Peyer's patch (tissue), 4 donors: Measurements from ENCODE around the gene EHF. TPM values are rescaled to one million over a fixed set of nuclear protein-coding genes. Genes with fewer than 3 reads are reported as not detected.

Experiments used
- DNase-seq, 3 donors: peaks; one replicate each; pipeline ENCODE4 v3.0.0-alpha.2; 2017 to 2019
- H3K27ac ChIP-seq, 4 donors: fragments of 200-600 bp; sonication (generic); one replicate each; pipeline ENCODE4 v1.5.1; 2016 to 2019
- H3K27me3 ChIP-seq, 2 donors: fragments of 200-600 bp; sonication (generic); one replicate each; pipeline ENCODE4 v1.5.1; 2019
- H3K36me3 ChIP-seq, 3 donors: fragments of 200-600 bp; sonication (generic); one replicate each; pipeline ENCODE4 v1.5.1; 2016 to 2019
- H3K4me1 ChIP-seq, 4 donors: fragments of 200-600 bp; sonication (generic); one replicate each; pipeline ENCODE4 v1.5.1; 2016 to 2019
- H3K4me3 ChIP-seq, 4 donors: fragments of 200-600 bp; sonication (generic); 1 replicate in 3 of 4; 2 replicates in 1 of 4; pipeline ENCODE4 v1.5.1; 2016 to 2019; ENCODE audit warnings: mild to moderate bottlenecking in 1 of 4
- H3K9me3 ChIP-seq, 4 donors: fragments of 200-600 bp; sonication (generic); one replicate each; pipeline ENCODE4 v1.5.1; 2016 to 2019; ENCODE audit warnings: mild to moderate bottlenecking in 1 of 4
- POLR2A ChIP-seq, 2 donors: fragments of 450-650 bp; IDR thresholded peaks; one replicate each; pipeline ENCODE4 v1.5.1; 2017; ENCODE audit warnings: antibody characterized with exemption in 2 of 2, mild to moderate bottlenecking in 2 of 2, moderate library complexity in 2 of 2
- total RNA-seq, 4 donors: library from RNA; depleted of rRNA; stranded (reverse); fragments of >200 nt; gene quantifications; one replicate each; pipeline ENCODE4 v1.1.0, GENCODE V29; 2016
- TF ChIP-seq, protein P1 (sequence below), 6 experiments: fragments of 450-650 bp in 4 of 6; fragments of 200-600 bp in 2 of 6; sonication (generic) in 1 of 6; IDR thresholded peaks; one replicate each; pipeline ENCODE4 v1.5.1; 2017 to 2019; ENCODE audit warnings: antibody characterized with exemption in 6 of 6, mild to moderate bottlenecking in 3 of 6, moderate library complexity in 1 of 6

EHF gene
- total RNA-seq, 4 donors from 2014 or later: 75.9 to 143 (median 106) TPM

GRCh38 chr11:34648036-34648435 is 27.1 kb downstream of the EHF start:
- DNase-seq: no peak
- H3K27ac ChIP-seq: no peak overlapping the region
- TF ChIP-seq, protein P1, sequence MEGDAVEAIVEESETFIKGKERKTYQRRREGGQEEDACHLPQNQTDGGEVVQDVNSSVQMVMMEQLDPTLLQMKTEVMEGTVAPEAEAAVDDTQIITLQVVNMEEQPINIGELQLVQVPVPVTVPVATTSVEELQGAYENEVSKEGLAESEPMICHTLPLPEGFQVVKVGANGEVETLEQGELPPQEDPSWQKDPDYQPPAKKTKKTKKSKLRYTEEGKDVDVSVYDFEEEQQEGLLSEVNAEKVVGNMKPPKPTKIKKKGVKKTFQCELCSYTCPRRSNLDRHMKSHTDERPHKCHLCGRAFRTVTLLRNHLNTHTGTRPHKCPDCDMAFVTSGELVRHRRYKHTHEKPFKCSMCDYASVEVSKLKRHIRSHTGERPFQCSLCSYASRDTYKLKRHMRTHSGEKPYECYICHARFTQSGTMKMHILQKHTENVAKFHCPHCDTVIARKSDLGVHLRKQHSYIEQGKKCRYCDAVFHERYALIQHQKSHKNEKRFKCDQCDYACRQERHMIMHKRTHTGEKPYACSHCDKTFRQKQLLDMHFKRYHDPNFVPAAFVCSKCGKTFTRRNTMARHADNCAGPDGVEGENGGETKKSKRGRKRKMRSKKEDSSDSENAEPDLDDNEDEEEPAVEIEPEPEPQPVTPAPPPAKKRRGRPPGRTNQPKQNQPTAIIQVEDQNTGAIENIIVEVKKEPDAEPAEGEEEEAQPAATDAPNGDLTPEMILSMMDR (IDR thresholded peaks at IDR 0.05): no peak
- TF ChIP-seq POLR2A (IDR thresholded peaks at IDR 0.05): no peak
- no peaks in the 10 kb centered on the region for H3K27me3 ChIP-seq
- peaks cover 0 to 21% (median 0%) of the 10 kb centered on the region in 3 donors for H3K36me3 ChIP-seq
- no peaks in the 10 kb centered on the region for H3K9me3 ChIP-seq
- peaks cover 0 to 15% (median 6%) of the 10 kb centered on the region in 4 donors for H3K4me1 ChIP-seq
- no peak overlapping the region for H3K4me3 ChIP-seq

GRCh38 chr11:34649597-34649996 is 28.7 kb downstream of the EHF start:
- no peaks in the 10 kb centered on the region for H3K27me3 ChIP-seq
- H3K36me3 ChIP-seq: peaks cover 0 to 21% (median 0%) of the 10 kb centered on the region in 3 donors
- H3K9me3 ChIP-seq: no peaks in the 10 kb centered on the region
- peak overlapping the region in 2 of 4 donors; percentile 53 to 57 for H3K27ac ChIP-seq
- DNase-seq: peak in 1 of 3 donors; percentile 66
- peaks cover 0 to 28% (median 8%) of the 10 kb centered on the region in 4 donors for H3K4me1 ChIP-seq
- H3K4me3 ChIP-seq: no peak overlapping the region
- no peak for TF ChIP-seq POLR2A (IDR thresholded peaks at IDR 0.05)
- TF ChIP-seq, protein P1 (IDR thresholded peaks at IDR 0.05): no peak

DNA sequence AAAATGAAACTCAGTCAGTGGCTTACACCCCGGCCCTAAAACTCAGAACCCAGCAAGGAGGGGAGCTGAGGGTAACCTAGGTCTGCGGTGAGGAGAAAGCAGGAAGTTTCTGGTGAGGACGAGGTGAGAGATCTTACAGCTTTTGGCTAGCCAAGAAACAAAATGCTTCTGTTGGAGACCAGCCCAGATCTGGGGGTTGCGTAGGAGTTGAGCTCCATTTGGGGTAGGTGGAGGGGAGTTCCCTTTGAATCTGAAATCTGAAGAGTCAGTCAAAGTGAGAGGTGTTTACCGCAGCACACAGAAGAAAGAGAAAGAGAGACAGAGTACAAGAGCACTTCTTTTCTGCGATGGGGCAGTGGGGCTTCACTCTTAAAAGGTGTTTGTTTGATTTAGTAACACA is 29.6 kb downstream of the EHF start:
- H3K36me3 ChIP-seq: peaks cover 0 to 21% (median 0%) of the 10 kb centered on the region in 3 donors
- peak overlapping the region in 1 of 4 donors; percentile 9 for H3K4me3 ChIP-seq
- no peaks in the 10 kb centered on the region for H3K27me3 ChIP-seq
- peak in 2 of 3 donors; percentile 55 to 73 for DNase-seq
- H3K27ac ChIP-seq: peak overlapping the region in 1 of 4 donors; percentile 57
- TF ChIP-seq POLR2A (IDR thresholded peaks at IDR 0.05): no peak
- TF ChIP-seq, protein P1 (IDR thresholded peaks at IDR 0.05): no peak
- no peaks in the 10 kb centered on the region for H3K9me3 ChIP-seq
- H3K4me1 ChIP-seq: peaks cover 0 to 31% (median 8%) of the 10 kb centered on the region in 4 donors

DNA sequence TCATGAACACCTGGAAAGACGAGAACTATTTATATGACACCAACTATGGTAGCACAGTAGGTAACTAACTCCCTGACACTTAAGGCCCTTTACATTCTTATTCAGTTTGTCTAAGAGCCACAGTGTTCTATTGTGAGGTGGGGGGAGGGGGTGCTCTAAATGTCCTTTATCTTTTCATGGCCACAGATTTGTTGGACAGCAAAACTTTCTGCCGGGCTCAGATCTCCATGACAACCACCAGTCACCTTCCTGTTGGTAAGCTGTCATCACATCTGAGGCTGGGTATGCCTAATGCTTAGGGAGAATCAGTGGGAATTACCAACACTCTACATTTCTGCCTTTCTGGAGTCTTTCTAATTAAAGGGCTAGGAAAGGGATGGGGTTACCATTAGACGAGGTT is 30.7 kb downstream of the EHF start:
- peaks cover 0 to 31% (median 8%) of the 10 kb centered on the region in 4 donors for H3K4me1 ChIP-seq
- H3K4me3 ChIP-seq: no peak overlapping the region
- H3K36me3 ChIP-seq: peaks cover 0 to 21% (median 0%) of the 10 kb centered on the region in 3 donors
- TF ChIP-seq, protein P1 (IDR thresholded peaks at IDR 0.05): no peak
- no peak for TF ChIP-seq POLR2A (IDR thresholded peaks at IDR 0.05)
- no peaks in the 10 kb centered on the region for H3K27me3 ChIP-seq
- no peak for DNase-seq
- H3K27ac ChIP-seq: no peak overlapping the region
- H3K9me3 ChIP-seq: no peaks in the 10 kb centered on the region

DNA sequence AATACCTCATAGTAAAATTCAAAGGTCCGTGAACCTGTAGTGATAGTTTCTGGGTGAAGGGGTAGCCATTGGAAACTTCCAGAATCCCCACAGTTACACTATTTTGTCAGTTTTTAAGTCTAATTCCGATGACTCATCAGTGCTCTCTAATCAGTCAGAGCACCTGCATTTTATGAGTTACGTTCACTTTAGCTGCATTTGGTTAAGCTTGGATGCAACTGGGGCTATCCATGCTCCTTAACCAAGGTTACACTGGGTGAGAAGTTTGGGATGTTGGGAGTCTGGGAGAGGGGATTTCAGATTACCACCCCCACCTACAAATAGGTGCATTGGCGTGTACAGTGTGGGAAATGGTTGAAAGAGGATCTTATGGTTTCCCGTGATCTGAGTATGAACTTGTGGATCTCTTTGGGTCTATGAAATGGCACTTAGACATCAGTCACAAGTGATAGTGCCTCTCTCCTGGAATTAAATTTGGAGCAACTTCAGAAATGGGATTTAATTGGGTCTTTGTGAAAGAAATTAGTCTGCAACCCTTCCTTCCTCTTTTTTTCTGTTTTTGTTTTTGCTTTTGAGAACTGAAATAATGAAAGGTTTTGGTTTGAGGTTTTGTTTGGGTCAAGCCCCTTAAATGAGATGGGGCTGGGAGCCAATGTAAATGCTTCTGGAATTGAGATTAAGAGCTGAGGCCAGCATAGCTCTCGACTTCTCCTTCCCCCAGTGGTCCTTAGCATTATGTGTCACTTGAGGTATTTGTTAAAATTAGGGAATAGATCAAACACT is 31.5 kb downstream of the EHF start:
- Histone ChIP-seq H3K4me3 (no peak overlapping the region), H3K27ac (peak overlapping the region in 2 of 4 donors; percentile 74 to 86), H3K4me1 (peaks cover 0 to 31% (median 8%) of the 10 kb centered on the region in 4 donors), H3K27me3 (no peaks in the 10 kb centered on the region), H3K9me3 (no peaks in the 10 kb centered on the region), H3K36me3 (peaks cover 0 to 27% (median 0%) of the 10 kb centered on the region in 3 donors)
- DNase-seq: no peak
- TF ChIP-seq, protein P1 (IDR thresholded peaks at IDR 0.05): no peak
- TF ChIP-seq POLR2A (IDR thresholded peaks at IDR 0.05): no peak
